Measurements from ENCODE around the gene UFD1.

- TF ChIP-seq CTCF (IDR thresholded peaks at IDR 0.05) (no peak), POLR2A (IDR thresholded peaks at IDR 0.05) (no peak)
These were observed 15.7 kb upstream of the UFD1 start for GRCh38 chr22:19494676-19495173.
